Measurements from ENCODE around the gene AGTRAP.

Gene AGTRAP

DNA sequence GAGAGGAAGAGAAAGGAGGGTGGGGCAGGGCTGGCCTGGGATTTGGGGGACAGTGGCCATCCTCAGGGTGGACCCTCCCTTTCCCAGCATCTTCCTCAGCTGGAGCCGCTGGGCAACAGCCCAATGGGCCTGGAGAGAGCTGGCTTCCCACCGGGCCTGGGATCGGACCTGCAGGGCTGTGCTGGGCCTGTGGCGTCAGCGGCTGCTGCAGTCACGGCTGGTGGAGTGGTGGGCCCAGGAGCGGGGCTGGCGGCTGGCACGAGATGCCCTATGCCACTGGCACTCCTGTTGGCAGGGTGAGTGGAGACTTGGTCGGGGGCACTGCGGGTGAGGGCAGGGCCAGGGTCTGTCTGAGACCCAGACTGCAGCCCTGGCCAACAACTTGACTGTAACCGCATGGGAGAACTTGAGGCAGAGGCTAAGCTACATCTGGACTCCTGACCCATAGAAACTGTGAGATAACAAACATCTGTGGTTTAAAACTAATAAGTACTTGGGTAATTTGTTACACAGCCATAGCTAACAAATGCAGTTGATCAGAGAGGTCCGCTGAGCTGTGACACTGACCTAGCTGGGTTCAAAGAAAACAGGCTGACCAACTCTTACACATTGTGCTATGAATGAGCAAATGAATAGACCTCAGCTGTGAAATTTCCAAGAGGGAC, 43.9 kb downstream of the AGTRAP start:
- no peak overlapping the region for H3K27ac ChIP-seq
- DNase-seq = no peak
- in situ Hi-C loops (cut with HindIII; ENCODE audit: low pct_ligation_motif_present, low sequenced_read_pairs) = no loop called here

DNA sequence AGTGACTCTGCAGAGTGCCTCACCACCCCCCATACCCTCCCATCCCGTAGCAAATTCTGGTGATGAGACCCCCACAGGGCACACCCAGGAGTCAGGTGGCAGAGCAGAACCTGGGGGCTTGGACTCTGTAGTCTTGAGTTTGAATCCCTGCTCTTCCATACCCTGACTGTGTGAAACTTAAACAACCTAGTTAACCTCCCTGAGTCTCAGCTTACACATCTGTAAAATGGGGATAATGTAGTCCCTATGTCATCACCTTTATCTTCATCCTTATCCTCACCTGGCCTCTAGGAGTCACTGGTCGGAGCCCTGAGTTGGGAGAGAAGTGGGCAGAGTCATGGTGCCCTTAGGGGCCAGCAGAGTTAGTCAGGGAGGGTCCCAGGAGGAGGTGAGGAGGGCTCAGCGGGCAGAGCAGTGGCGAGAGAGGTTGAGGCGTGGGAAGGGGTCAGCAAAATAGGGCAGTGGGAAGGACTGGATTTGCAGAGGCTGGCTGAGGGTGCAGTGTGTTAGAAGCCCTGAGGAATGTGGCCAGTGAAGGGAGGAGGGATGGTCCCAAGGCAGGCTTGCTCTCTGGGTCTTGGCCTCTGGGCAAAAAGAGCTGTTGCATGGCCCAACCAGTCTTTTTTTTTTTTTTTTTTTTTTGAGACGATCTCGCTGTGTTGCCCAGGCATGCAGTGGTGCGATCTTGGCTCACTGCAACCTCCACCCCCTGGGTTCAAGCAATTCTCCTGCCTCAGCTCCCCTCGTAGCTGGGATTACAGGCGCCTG, 44.6 kb downstream of the AGTRAP start:
- Histone ChIP-seq H3K27me3 (replicated peaks) (no peaks in the 10 kb centered on the region), H3K27ac (no peak overlapping the region), H3K36me3 (replicated peaks) (no peaks in the 10 kb centered on the region), H3K4me3 (ENCODE audit: low read depth, low read length) (no peak overlapping the region)
- in situ Hi-C loops (cut with HindIII; ENCODE audit: low pct_ligation_motif_present, low sequenced_read_pairs) = no loop called here
- DNase-seq = no peak
- TF ChIP-seq, protein P1, sequence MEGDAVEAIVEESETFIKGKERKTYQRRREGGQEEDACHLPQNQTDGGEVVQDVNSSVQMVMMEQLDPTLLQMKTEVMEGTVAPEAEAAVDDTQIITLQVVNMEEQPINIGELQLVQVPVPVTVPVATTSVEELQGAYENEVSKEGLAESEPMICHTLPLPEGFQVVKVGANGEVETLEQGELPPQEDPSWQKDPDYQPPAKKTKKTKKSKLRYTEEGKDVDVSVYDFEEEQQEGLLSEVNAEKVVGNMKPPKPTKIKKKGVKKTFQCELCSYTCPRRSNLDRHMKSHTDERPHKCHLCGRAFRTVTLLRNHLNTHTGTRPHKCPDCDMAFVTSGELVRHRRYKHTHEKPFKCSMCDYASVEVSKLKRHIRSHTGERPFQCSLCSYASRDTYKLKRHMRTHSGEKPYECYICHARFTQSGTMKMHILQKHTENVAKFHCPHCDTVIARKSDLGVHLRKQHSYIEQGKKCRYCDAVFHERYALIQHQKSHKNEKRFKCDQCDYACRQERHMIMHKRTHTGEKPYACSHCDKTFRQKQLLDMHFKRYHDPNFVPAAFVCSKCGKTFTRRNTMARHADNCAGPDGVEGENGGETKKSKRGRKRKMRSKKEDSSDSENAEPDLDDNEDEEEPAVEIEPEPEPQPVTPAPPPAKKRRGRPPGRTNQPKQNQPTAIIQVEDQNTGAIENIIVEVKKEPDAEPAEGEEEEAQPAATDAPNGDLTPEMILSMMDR (IDR thresholded peaks at IDR 0.05; ENCODE audit: low read depth, low read length, missing control alignments) = no peak

More for the DNA sequence above, 43.9 kb downstream of the AGTRAP start:
- H3K27me3 ChIP-seq (replicated peaks) = no peaks in the 10 kb centered on the region
- H3K36me3 ChIP-seq (replicated peaks) = no peaks in the 10 kb centered on the region
- TF ChIP-seq, protein P1 (IDR thresholded peaks at IDR 0.05; ENCODE audit: low read depth, low read length, missing control alignments) = no peak
- H3K4me3 ChIP-seq (ENCODE audit: low read depth, low read length) = no peak overlapping the region

DNA sequence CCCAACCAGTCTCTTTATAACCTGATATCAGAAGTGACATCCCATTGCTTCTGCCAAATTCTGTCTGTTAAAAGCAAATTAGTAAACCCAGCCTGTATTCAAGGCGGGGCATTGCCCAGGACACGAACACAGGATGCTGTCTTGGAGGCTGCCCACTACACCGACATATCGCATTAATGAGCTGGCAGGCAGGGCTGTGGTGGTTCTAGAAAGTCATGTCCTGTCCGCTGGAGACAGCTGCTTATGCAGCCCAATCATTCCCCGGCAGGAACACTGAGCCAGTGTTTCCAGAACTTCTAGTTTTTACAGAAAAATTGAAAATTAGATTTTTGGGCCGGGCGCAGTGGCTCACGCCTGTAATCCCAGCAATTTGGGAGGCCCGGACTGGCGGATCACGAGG, 45.4 kb downstream of the AGTRAP start:
- in situ Hi-C loops (cut with HindIII; ENCODE audit: low pct_ligation_motif_present, low sequenced_read_pairs) = no loop called here
- H3K27ac ChIP-seq = no peak overlapping the region
- no peaks in the 10 kb centered on the region for H3K36me3 ChIP-seq (replicated peaks)
- TF ChIP-seq, protein P1 (IDR thresholded peaks at IDR 0.05; ENCODE audit: low read depth, low read length, missing control alignments) = no peak
- DNase-seq = no peak
- no peak overlapping the region for H3K4me3 ChIP-seq (ENCODE audit: low read depth, low read length)
- no peaks in the 10 kb centered on the region for H3K27me3 ChIP-seq (replicated peaks)

DNA sequence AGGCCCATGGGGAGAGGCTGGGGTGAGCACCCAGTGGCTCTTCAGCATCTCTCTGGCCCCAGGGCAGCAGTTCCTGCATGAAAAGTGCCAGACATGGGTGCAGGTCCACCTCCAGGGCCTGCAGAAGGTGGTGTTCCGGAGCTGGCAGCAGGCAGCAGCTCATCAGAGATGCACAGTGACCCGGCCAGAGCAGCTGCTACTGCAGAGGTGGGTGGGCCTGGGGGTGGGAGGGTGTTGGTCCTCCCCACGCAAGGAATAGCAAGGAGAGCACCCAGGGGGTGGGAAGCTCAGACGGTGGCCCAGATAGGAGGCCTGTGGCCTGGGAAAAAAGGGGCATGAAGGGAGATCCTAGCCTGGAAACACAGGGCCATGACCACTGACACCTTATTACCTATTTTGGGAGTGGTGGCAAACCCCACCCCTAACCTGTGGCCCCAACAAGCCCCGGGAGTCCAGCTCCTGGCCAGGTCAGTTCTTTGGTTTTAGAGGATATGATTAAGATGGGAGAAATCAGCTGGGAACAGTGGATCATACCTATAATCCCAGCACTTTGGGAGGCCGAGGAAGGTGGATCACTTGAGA, 46.3 kb downstream of the AGTRAP start:
- no peak overlapping the region for H3K27ac ChIP-seq
- no peaks in the 10 kb centered on the region for H3K36me3 ChIP-seq (replicated peaks)
- no peak overlapping the region for H3K4me3 ChIP-seq (ENCODE audit: low read depth, low read length)
- TF ChIP-seq, protein P1 (IDR thresholded peaks at IDR 0.05; ENCODE audit: low read depth, low read length, missing control alignments) = no peak
- no peak for DNase-seq
- in situ Hi-C loops (cut with HindIII; ENCODE audit: low pct_ligation_motif_present, low sequenced_read_pairs) = no loop called here
- H3K27me3 ChIP-seq (replicated peaks) = no peaks in the 10 kb centered on the region

DNA sequence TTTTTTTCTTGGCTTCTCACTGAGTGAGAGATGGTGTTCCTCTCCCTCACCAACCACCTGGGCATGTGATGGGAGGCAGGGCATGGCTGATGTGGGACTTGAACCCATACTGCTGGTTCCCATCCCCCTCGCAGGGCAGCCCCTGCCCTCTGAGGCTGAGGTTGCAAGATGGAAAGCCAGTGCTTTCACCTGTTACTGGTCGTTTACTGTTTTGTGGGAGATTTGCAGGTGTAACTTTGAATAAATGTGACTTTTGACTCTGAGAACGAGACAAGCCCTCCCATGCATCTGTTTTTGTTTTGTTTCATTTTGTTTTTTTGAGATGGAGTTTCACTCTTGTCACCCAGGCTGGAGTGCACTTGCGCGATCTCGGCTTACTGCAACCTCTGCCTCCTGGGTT, 47.6 kb downstream of the AGTRAP start:
- no peak overlapping the region for H3K27ac ChIP-seq
- H3K27me3 ChIP-seq (replicated peaks) = no peaks in the 10 kb centered on the region
- H3K4me3 ChIP-seq (ENCODE audit: low read depth, low read length) = no peak overlapping the region
- TF ChIP-seq, protein P1 (IDR thresholded peaks at IDR 0.05; ENCODE audit: low read depth, low read length, missing control alignments) = no peak
- H3K36me3 ChIP-seq (replicated peaks) = no peaks in the 10 kb centered on the region
- DNase-seq = no peak
- in situ Hi-C loops (cut with HindIII; ENCODE audit: low pct_ligation_motif_present, low sequenced_read_pairs) = no loop called here

Measured in brain microvascular endothelial cell (primary cell).